Measurements from ENCODE around the gene YWHAG. TPM values are rescaled to one million over a fixed set of nuclear protein-coding genes. Genes with fewer than 3 reads are reported as not detected.

YWHAG gene
- total and polyA plus RNA-seq, 2 of the 13 experiments (the other 11 are each of a cell fraction or from before 2014, with no cell fraction given) = 36.9 to 67.5 TPM

DNA sequence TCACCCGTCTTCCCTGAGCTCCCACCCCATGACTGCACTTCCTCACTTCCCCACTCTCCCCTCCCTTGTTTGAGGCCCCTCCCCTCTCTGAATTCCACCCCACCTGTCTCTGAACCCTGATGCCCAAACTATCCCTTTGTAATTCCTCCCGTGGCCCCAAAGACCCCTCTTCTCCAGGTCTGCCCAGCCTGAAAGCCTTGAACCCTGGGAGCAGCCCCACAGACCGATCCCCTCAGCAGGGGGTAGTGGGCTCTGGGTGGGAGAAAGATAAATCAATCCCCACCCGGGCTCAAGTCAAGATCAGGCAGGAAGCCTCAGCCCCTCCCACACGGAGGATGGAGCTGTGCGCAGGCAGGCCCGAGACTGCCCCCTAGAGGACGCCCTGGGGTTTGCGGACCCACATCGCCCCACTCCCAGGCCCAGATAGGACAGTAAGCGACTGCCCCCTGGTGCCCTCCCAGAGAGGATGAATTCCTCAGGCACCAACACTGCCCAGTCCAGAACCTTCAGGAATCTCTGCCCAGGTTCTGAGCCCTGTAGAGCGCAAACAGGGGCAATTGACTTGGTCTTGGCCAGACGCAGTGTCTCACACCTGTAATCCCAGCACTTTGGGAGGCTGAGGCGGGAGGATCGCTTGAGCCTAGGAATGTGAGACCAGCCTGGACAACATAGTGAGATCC, 44.6 kb downstream of the YWHAG start (continued):
- TF ChIP-seq, protein P1, sequence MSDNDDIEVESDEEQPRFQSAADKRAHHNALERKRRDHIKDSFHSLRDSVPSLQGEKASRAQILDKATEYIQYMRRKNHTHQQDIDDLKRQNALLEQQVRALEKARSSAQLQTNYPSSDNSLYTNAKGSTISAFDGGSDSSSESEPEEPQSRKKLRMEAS (IDR thresholded peaks at IDR 0.05) = peak; percentile 58; the same call in 1 of the 2 replicates
- TF ChIP-seq ARNTL (CRISPR knock-in tag; IDR thresholded peaks at IDR 0.05) = no peak
- TF ChIP-seq, protein P2, sequence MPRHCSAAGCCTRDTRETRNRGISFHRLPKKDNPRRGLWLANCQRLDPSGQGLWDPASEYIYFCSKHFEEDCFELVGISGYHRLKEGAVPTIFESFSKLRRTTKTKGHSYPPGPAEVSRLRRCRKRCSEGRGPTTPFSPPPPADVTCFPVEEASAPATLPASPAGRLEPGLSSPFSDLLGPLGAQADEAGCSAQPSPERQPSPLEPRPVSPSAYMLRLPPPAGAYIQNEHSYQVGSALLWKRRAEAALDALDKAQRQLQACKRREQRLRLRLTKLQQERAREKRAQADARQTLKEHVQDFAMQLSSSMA (CRISPR knock-in tag; IDR thresholded peaks at IDR 0.05) = 0 out of 2 replicates have a peak, but pooled peaks have one; percentile 22
- TF ChIP-seq CC2D1A (CRISPR knock-in tag; IDR thresholded peaks at IDR 0.05) = no peak
- TF ChIP-seq KDM6A (CRISPR knock-in tag; IDR thresholded peaks at IDR 0.05; ENCODE audit: low read depth) = no peak
- TF ChIP-seq PHF20 (CRISPR knock-in tag; IDR thresholded peaks at IDR 0.05) = no peak
- peak; percentile 75 for TF ChIP-seq ZNF331 (CRISPR knock-in tag; IDR thresholded peaks at IDR 0.05)
- no peak for TF ChIP-seq ZBTB38 (CRISPR knock-in tag; IDR thresholded peaks at IDR 0.05)
- TF ChIP-seq SUZ12 (IDR thresholded peaks at IDR 0.05; ENCODE audit: low read depth, low read length) = no peak
- TF ChIP-seq IRX3 (CRISPR knock-in tag; IDR thresholded peaks at IDR 0.05; ENCODE audit: borderline replicate concordance, low read depth) = no peak
- TF ChIP-seq, protein P3, sequence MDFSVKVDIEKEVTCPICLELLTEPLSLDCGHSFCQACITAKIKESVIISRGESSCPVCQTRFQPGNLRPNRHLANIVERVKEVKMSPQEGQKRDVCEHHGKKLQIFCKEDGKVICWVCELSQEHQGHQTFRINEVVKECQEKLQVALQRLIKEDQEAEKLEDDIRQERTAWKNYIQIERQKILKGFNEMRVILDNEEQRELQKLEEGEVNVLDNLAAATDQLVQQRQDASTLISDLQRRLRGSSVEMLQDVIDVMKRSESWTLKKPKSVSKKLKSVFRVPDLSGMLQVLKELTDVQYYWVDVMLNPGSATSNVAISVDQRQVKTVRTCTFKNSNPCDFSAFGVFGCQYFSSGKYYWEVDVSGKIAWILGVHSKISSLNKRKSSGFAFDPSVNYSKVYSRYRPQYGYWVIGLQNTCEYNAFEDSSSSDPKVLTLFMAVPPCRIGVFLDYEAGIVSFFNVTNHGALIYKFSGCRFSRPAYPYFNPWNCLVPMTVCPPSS (IDR thresholded peaks at IDR 0.05) = no peak
- peak; percentile 66 for TF ChIP-seq ZNF350 (CRISPR knock-in tag; IDR thresholded peaks at IDR 0.05; ENCODE audit: borderline replicate concordance, low read depth)
- peak; percentile 79; the same call in 1 of the 2 replicates for TF ChIP-seq ZNF160 (CRISPR knock-in tag; IDR thresholded peaks at IDR 0.05)
- TF ChIP-seq, protein P4, sequence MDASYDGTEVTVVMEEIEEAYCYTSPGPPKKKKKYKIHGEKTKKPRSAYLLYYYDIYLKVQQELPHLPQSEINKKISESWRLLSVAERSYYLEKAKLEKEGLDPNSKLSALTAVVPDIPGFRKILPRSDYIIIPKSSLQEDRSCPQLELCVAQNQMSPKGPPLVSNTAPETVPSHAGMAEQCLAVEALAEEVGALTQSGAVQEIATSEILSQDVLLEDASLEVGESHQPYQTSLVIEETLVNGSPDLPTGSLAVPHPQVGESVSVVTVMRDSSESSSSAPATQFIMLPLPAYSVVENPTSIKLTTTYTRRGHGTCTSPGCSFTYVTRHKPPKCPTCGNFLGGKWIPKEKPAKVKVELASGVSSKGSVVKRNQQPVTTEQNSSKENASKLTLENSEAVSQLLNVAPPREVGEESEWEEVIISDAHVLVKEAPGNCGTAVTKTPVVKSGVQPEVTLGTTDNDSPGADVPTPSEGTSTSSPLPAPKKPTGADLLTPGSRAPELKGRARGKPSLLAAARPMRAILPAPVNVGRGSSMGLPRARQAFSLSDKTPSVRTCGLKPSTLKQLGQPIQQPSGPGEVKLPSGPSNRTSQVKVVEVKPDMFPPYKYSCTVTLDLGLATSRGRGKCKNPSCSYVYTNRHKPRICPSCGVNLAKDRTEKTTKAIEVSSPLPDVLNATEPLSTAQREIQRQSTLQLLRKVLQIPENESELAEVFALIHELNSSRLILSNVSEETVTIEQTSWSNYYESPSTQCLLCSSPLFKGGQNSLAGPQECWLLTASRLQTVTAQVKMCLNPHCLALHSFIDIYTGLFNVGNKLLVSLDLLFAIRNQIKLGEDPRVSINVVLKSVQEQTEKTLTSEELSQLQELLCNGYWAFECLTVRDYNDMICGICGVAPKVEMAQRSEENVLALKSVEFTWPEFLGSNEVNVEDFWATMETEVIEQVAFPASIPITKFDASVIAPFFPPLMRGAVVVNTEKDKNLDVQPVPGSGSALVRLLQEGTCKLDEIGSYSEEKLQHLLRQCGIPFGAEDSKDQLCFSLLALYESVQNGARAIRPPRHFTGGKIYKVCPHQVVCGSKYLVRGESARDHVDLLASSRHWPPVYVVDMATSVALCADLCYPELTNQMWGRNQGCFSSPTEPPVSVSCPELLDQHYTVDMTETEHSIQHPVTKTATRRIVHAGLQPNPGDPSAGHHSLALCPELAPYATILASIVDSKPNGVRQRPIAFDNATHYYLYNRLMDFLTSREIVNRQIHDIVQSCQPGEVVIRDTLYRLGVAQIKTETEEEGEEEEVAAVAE (CRISPR knock-in tag; IDR thresholded peaks at IDR 0.05; ENCODE audit: borderline replicate concordance) = peak; percentile 61; the same call in 1 of the 2 replicates
- peak; percentile 86; the same call in 1 of the 2 replicates for TF ChIP-seq YEATS2 (CRISPR knock-in tag; IDR thresholded peaks at IDR 0.05; ENCODE audit: borderline replicate concordance)
- TF ChIP-seq NR2F6 (IDR thresholded peaks at IDR 0.05) = no peak
- peak; percentile 65 for TF ChIP-seq NR2F6 (CRISPR knock-in tag; IDR thresholded peaks at IDR 0.05)
- peak; percentile 52 for TF ChIP-seq BCL6 (CRISPR knock-in tag; IDR thresholded peaks at IDR 0.05)
- no peak for TF ChIP-seq HNRNPH1 (optimal IDR thresholded peaks at IDR 0.05; ENCODE audit: low read depth, low read length)
- TF ChIP-seq ZNF749 (CRISPR knock-in tag; IDR thresholded peaks at IDR 0.05; ENCODE audit: borderline replicate concordance) = no peak
- no peak for TF ChIP-seq IKZF4 (CRISPR knock-in tag; IDR thresholded peaks at IDR 0.05; ENCODE audit: borderline replicate concordance, low read depth, not compliant biosample characterization)
- TF ChIP-seq ZC3H13 (CRISPR knock-in tag; IDR thresholded peaks at IDR 0.05) = no peak
- TF ChIP-seq, protein P5, sequence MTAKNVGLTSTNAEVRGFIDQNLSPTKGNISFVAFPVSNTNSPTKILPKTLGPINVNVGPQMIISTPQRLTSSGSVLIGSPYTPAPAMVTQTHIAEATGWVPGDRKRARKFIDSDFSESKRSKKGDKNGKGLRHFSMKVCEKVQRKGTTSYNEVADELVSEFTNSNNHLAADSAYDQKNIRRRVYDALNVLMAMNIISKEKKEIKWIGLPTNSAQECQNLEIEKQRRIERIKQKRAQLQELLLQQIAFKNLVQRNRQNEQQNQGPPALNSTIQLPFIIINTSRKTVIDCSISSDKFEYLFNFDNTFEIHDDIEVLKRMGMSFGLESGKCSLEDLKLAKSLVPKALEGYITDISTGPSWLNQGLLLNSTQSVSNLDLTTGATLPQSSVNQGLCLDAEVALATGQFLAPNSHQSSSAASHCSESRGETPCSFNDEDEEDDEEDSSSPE (CRISPR knock-in tag; IDR thresholded peaks at IDR 0.05) = 0 out of 2 replicates have a peak, but pooled peaks have one; percentile 56
- no peak for TF ChIP-seq TMF1 (CRISPR knock-in tag; IDR thresholded peaks at IDR 0.05; ENCODE audit: low read depth)
